Hepatocyte (in vitro differentiated cells): ENCODE data around the gene PTTG1IP. TPM values are rescaled to one million over a fixed set of nuclear protein-coding genes. Genes with fewer than 3 reads are reported as not detected.

Source experiments
- DNase-seq: peaks from one replicate; pipeline ENCODE4 v3.0.0-alpha.2; 2016; ENCODE audit warnings: low spot score
- H2AFZ ChIP-seq: fragments of 200-600 bp; sonication (generic); 2 replicates; pipeline ENCODE4 v1.6.0; 2016; ENCODE audit warnings: antibody characterized with exemption, mild to moderate bottlenecking
- H3K27ac ChIP-seq: fragments of 200-600 bp; sonication (generic); 2 replicates; pipeline ENCODE4 v1.5.1; 2016; ENCODE audit warnings: mild to moderate bottlenecking
- H3K27me3 ChIP-seq: fragments of 200-600 bp; sonication (generic); 2 replicates; pipeline ENCODE4 v1.6.1; 2016
- H3K36me3 ChIP-seq: fragments of 200-600 bp; sonication (generic); replicated peaks from 2 replicates; pipeline ENCODE4 v1.5.1; 2016; ENCODE audit warnings: low read depth; ENCODE audit not compliant: insufficient read depth
- H3K4me1 ChIP-seq: fragments of 200-600 bp; sonication (generic); 2 replicates; pipeline ENCODE4 v1.5.1; 2016; ENCODE audit warnings: mild to moderate bottlenecking, moderate library complexity; ENCODE audit not compliant: insufficient read depth
- H3K4me2 ChIP-seq: fragments of 200-600 bp; sonication (generic); 2 replicates; pipeline ENCODE4 v1.6.0; 2016
- H3K4me3 ChIP-seq: fragments of 200-600 bp; sonication (generic); 2 replicates; pipeline ENCODE4 v1.5.1; 2016; ENCODE audit warnings: mild to moderate bottlenecking
- H3K79me2 ChIP-seq: fragments of 200-600 bp; sonication (generic); 2 replicates; pipeline ENCODE4 v1.6.0; 2017; ENCODE audit warnings: mild to moderate bottlenecking
- H3K9me2 ChIP-seq: fragments of 200-600 bp; sonication (generic); replicated peaks from 2 replicates; pipeline ENCODE4 v1.6.0; 2017; ENCODE audit warnings: mild to moderate bottlenecking; ENCODE audit not compliant: insufficient read depth
- H3K9me3 ChIP-seq: fragments of 200-600 bp; sonication (generic); 2 replicates; pipeline ENCODE4 v1.5.1; 2016; ENCODE audit warnings: low read depth, mild to moderate bottlenecking
- H4K20me1 ChIP-seq: fragments of 200-600 bp; sonication (generic); 2 replicates; pipeline ENCODE4 v1.6.0; 2016; ENCODE audit warnings: mild to moderate bottlenecking; ENCODE audit not compliant: insufficient read depth, poor library complexity, severe bottlenecking
- CTCF ChIP-seq: fragments of 200-600 bp; sonication (generic); IDR thresholded peaks from 2 replicates; pipeline ENCODE4 v1.5.1; 2016; ENCODE audit warnings: antibody characterized with exemption, mild to moderate bottlenecking; ENCODE audit not compliant: poor library complexity
- EZH2 ChIP-seq: fragments of 200-600 bp; sonication (generic); IDR thresholded peaks from 2 replicates; pipeline ENCODE4 v1.6.1; 2016; ENCODE audit warnings: antibody characterized with exemption, mild to moderate bottlenecking, borderline replicate concordance
- EZH2phosphoT487 ChIP-seq: fragments of 200-600 bp; sonication (generic); IDR thresholded peaks from one replicate; pipeline ENCODE4 v1.6.1; 2018; ENCODE audit warnings: antibody characterized with exemption, mild to moderate bottlenecking, low read depth, moderate library complexity; ENCODE audit not compliant: unreplicated experiment, severe bottlenecking
- WGBS: methylation state at CpG from one replicate; pipeline ENCODE4 v1.1.6; 2016; ENCODE audit warnings: low lambda C conversion rate; ENCODE audit errors: missing lambda C conversion rate; 5-methylcytosine and 5-hydroxymethylcytosine counted together
- polyA plus RNA-seq: library from polyadenylated mRNA; unstranded; fragments of >200 nt; fragmentation: Nextera tagmentation; extraction: Ambion mirVana; gene quantifications from 2 replicates; pipeline ENCODE4 v1.2.1, GENCODE V29; 2016
- total RNA-seq: library from RNA; depleted of rRNA; stranded (reverse); fragments of >200 nt; gene quantifications from 2 replicates; pipeline ENCODE4 v1.2.3, GENCODE V29; 2014

Gene PTTG1IP
- total and polyA plus RNA-seq, 2 experiments from 2014 or later, result 344 to 362 TPM

DNA sequence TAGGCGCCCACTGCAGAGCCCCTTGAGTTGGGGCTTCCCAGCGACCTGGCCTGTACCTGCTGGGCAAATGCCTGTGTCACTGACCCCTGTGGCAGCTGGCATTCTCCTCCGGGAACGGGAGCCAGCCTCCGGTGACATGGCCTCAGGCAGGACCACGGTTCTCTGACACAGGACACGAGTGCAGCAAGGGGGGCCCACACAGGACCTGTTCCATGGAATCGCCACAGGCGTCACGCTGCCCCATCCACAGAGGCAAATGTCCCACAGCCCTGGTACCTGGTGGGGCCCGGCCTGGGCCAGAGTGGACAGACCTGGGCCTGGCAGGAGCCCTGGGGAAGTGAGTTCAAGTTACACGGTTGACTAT lies 44.6 kb upstream of the PTTG1IP start:
- H3K4me3 ChIP-seq, result no peak overlapping the region

DNA sequence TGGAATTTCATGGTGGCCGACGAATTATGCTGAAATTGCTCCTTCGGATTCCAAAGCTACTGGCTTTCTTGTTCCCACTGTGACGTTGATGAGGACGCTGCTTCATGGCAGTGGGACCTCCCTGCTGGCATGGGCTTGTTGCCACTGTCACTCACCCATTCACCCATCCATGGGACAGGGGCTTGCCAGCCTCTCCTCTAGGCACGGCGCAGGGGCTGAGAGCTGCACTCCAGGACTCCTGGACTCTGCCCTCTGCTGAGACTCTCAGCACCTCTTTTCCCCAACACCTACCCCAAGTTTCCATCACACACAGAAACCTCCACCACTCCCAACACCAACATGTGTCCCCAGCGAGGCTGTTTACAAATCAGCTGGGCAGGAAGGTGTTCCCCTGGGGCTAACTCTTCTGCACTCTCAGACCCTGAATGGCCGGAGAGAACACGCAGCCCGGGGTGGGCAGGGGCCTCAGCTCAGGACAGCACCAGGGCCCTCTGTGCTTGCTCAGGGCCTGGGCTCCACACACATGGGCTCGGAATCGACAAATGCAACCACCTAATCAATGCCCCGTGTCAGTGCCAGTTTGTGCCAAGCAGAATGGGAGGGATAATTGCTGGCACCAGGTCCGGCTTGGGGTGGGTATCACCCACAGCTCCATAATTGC lies 44.1 kb upstream of the PTTG1IP start:
- no peak for TF ChIP-seq EZH2
- no peak for TF ChIP-seq CTCF
- TF ChIP-seq EZH2phosphoT487, result no peak
- no peaks in the 10 kb centered on the region for H3K9me2 ChIP-seq
- no peak overlapping the region for H3K4me3 ChIP-seq
- H3K36me3 ChIP-seq, result no peaks in the 10 kb centered on the region
- no peaks in the 10 kb centered on the region for H4K20me1 ChIP-seq
- 86% methylated on average over 15 of the region's 15 CpGs for WGBS
- no peaks in the 10 kb centered on the region for H3K4me1 ChIP-seq
- no peak for DNase-seq
- H3K79me2 ChIP-seq, result no peaks in the 10 kb centered on the region
- peaks cover 12% of the 10 kb centered on the region for H3K27me3 ChIP-seq
- H3K9me3 ChIP-seq, result no peaks in the 10 kb centered on the region
- H3K27ac ChIP-seq, result no peak overlapping the region
- H2AFZ ChIP-seq, result no peak overlapping the region
- H3K4me2 ChIP-seq, result no peak overlapping the region

More for the DNA sequence above, 44.6 kb upstream of the PTTG1IP start:
- H3K36me3 ChIP-seq, result no peaks in the 10 kb centered on the region
- TF ChIP-seq EZH2phosphoT487 (no peak), EZH2 (no peak), CTCF (no peak)
- no peak overlapping the region for H2AFZ ChIP-seq
- H4K20me1 ChIP-seq, result no peaks in the 10 kb centered on the region
- WGBS, result 87% methylated on average over 12 of the region's 12 CpGs
- H3K9me2 ChIP-seq, result no peaks in the 10 kb centered on the region
- no peaks in the 10 kb centered on the region for H3K9me3 ChIP-seq
- no peaks in the 10 kb centered on the region for H3K4me1 ChIP-seq
- DNase-seq, result no peak
- H3K79me2 ChIP-seq, result no peaks in the 10 kb centered on the region
- H3K27me3 ChIP-seq, result peaks cover 17% of the 10 kb centered on the region
- no peak overlapping the region for H3K27ac ChIP-seq
- H3K4me2 ChIP-seq, result no peak overlapping the region

- no peak overlapping the region for H2AFZ ChIP-seq
- H3K4me1 ChIP-seq, result no peaks in the 10 kb centered on the region
- no peak overlapping the region for H3K4me3 ChIP-seq
- DNase-seq, result no peak
- H3K9me3 ChIP-seq, result no peaks in the 10 kb centered on the region
- peaks cover 7% of the 10 kb centered on the region for H3K27me3 ChIP-seq
- TF ChIP-seq EZH2 (no peak), CTCF (no peak), EZH2phosphoT487 (no peak)
- H3K79me2 ChIP-seq, result no peaks in the 10 kb centered on the region
- H3K9me2 ChIP-seq, result no peaks in the 10 kb centered on the region
- WGBS, result 82% methylated on average over 7 of the region's 7 CpGs
- H4K20me1 ChIP-seq, result no peaks in the 10 kb centered on the region
- no peaks in the 10 kb centered on the region for H3K36me3 ChIP-seq
- no peak overlapping the region for H3K4me2 ChIP-seq
- no peak overlapping the region for H3K27ac ChIP-seq
These were observed 43.5 kb upstream of the PTTG1IP start for GRCh38 chr21:44916965-44917364.
